HG03354 (cell line): ENCODE results near the gene MMP24OS.
"Not testable (repeated sequence)": the region's sequence is repeated elsewhere in the genome, so short reads cannot be mapped to it uniquely, and the experiment has no call there.

Experiments
- ATAC-seq: cut with Tn5 transposase; IDR thresholded peaks from one replicate; pipeline ENCODE4 v1.9.1; 2021; ENCODE audit warnings: mild to moderate bottlenecking; ENCODE audit not compliant: unreplicated experiment, poor library complexity, severe bottlenecking

Gene MMP24OS

GRCh38 chr20:35280523-35280922 is 2.6 kb upstream of the MMP24OS start:
- no peak for ATAC-seq

GRCh38 chr20:35279533-35280174 is 1.7 kb upstream of the MMP24OS start:
- ATAC-seq: no peak

GRCh38 chr20:35279040-35279439 is 1.1 kb upstream of the MMP24OS start:
- ATAC-seq: no peak

GRCh38 chr20:35277127-35277526 is 795 bp downstream of the MMP24OS start:
- no peak for ATAC-seq

- ATAC-seq: no peak
Observed at GRCh38 chr20:35276408-35276807, 1.5 kb downstream of the MMP24OS start.

GRCh38 chr20:35275741-35276251 is 2.1 kb downstream of the MMP24OS start:
- ATAC-seq: no peak

- no peak for ATAC-seq
Observed at GRCh38 chr20:35274172-35275092, 3.5 kb downstream of the MMP24OS start.

GRCh38 chr20:35273449-35274171 is 4.3 kb downstream of the MMP24OS start:
- ATAC-seq: no peak

- no peak for ATAC-seq
Observed at GRCh38 chr20:35271904-35272303, 6.0 kb downstream of the MMP24OS start.

- ATAC-seq: no peak
Observed at GRCh38 chr20:35271073-35271882, 6.6 kb downstream of the MMP24OS start.

GRCh38 chr20:35270021-35270902 is 7.7 kb downstream of the MMP24OS start:
- no peak for ATAC-seq

- ATAC-seq: no peak
Observed at GRCh38 chr20:35269055-35269781, 8.7 kb downstream of the MMP24OS start.

GRCh38 chr20:35267092-35267491 is 10.8 kb downstream of the MMP24OS start:
- ATAC-seq: no peak

GRCh38 chr20:35264755-35265154 is 13.2 kb downstream of the MMP24OS start:
- no peak for ATAC-seq

GRCh38 chr20:35263532-35264341 is 14.2 kb downstream of the MMP24OS start:
- ATAC-seq: no peak

GRCh38 chr20:35262731-35263531 is 15.0 kb downstream of the MMP24OS start:
- not testable (repeated sequence) for ATAC-seq
